CD14-positive monocyte (primary cell): Measurements from ENCODE around the gene CNGA3. TPM values are rescaled to one million over a fixed set of nuclear protein-coding genes. Genes with fewer than 3 reads are reported as not detected.

Source experiments
- DNase-seq, 3 donors: peaks; one replicate each; pipeline ENCODE4 v3.0.0-alpha.2; 2011 to 2022
- H2AFZ ChIP-seq: 2 replicates; pipeline ENCODE4 v1.6.0; 2012; ENCODE audit warnings: mild to moderate bottlenecking, low read depth, low read length, inconsistent platforms; ENCODE audit not compliant: insufficient read depth, poor library complexity, severe bottlenecking
- H3K27ac ChIP-seq, 2 donors: 1 replicate in 1 of 2; 2 replicates in 1 of 2; pipeline ENCODE4 v1.5.1; 2012 to 2013; ENCODE audit warnings: low read length in 2 of 2, control low read depth in 1 of 2, inconsistent platforms in 1 of 2, low read depth in 1 of 2, mild to moderate bottlenecking in 1 of 2
- H3K27me3 ChIP-seq, 2 donors: one replicate each; pipeline versions ENCODE4 v1.6.0 to v1.6.1; 2011 to 2013; ENCODE audit warnings: low read length in 2 of 2; ENCODE audit not compliant: control insufficient read depth in 2 of 2, insufficient read depth in 2 of 2
- H3K36me3 ChIP-seq, 2 donors: replicated peaks in 1 of 2; 1 replicate in 1 of 2; 2 replicates in 1 of 2; pipeline versions ENCODE4 v1.5.1 to v1.6.1; 2012 to 2013; ENCODE audit warnings: low read length in 2 of 2, control low read depth in 1 of 2, inconsistent platforms in 1 of 2, mild to moderate bottlenecking in 1 of 2; ENCODE audit not compliant: insufficient read depth in 2 of 2, control insufficient read depth in 1 of 2
- H3K4me1 ChIP-seq, 2 donors: 1 replicate in 1 of 2; 2 replicates in 1 of 2; pipeline versions ENCODE4 v1.5.1 to v1.6.1; 2012 to 2013; ENCODE audit warnings: low read length in 2 of 2, control low read depth in 1 of 2, inconsistent platforms in 1 of 2, mild to moderate bottlenecking in 1 of 2, moderate library complexity in 1 of 2; ENCODE audit not compliant: insufficient read depth in 2 of 2, control insufficient read depth in 1 of 2
- H3K4me2 ChIP-seq: replicated peaks from 2 replicates; pipeline ENCODE3; 2012; ENCODE audit warnings: low read length, moderate library complexity, mild to moderate bottlenecking; ENCODE audit not compliant: poor library complexity, severe bottlenecking; ENCODE audit errors: extremely low read depth
- H3K4me3 ChIP-seq, 3 experiments: fragments of 200-600 bp in 1 of 3; sonication (generic) in 1 of 3; replicated peaks in 1 of 3; 1 replicate in 2 of 3; 2 replicates in 1 of 3; pipeline ENCODE4 v1.5.1; 2011 to 2013; ENCODE audit warnings: low read length in 3 of 3, mild to moderate bottlenecking in 3 of 3, control low read depth in 2 of 3, low read depth in 2 of 3, inconsistent platforms in 1 of 3, moderate library complexity in 1 of 3
- H3K79me2 ChIP-seq: 2 replicates; pipeline ENCODE4 v1.6.0; 2012; ENCODE audit warnings: mild to moderate bottlenecking, control low read depth, inconsistent platforms, low read length, moderate library complexity; ENCODE audit not compliant: insufficient read depth
- H3K9ac ChIP-seq: 2 replicates; pipeline ENCODE4 v1.6.0; 2017; ENCODE audit warnings: low read length, mild to moderate bottlenecking; ENCODE audit not compliant: insufficient read depth, poor library complexity, severe bottlenecking
- H3K9me3 ChIP-seq, 2 donors: replicated peaks in 1 of 2; 1 replicate in 1 of 2; 2 replicates in 1 of 2; pipeline versions ENCODE4 v1.5.1 to v1.6.1; 2012 to 2013; ENCODE audit warnings: low read length in 2 of 2, control low read depth in 1 of 2; ENCODE audit not compliant: control insufficient read depth in 1 of 2, insufficient read depth in 1 of 2
- H4K20me1 ChIP-seq: 2 replicates; pipeline ENCODE4 v1.6.0; 2012; ENCODE audit warnings: mild to moderate bottlenecking, low read length, control low read depth, moderate library complexity; ENCODE audit not compliant: insufficient read depth
- H3K27ac Mint-ChIP-seq, 7 donors: one replicate each; pipeline ENCODE4 v1.8.0; 2020; ENCODE audit warnings: mild to moderate bottlenecking in 7 of 7, mixed read lengths in 7 of 7, moderate library complexity in 6 of 7, inconsistent platforms in 2 of 7
- H3K27me3 Mint-ChIP-seq, 3 donors: one replicate each; pipeline ENCODE4 v1.8.0; 2021 to 2022; ENCODE audit warnings: low read depth in 3 of 3, mild to moderate bottlenecking in 3 of 3, mixed read lengths in 3 of 3, moderate library complexity in 3 of 3, inconsistent platforms in 1 of 3
- H3K36me3 Mint-ChIP-seq, 2 donors: one replicate each; pipeline ENCODE4 v1.8.0; 2020; ENCODE audit warnings: mixed read lengths in 2 of 2, inconsistent platforms in 1 of 2, mild to moderate bottlenecking in 1 of 2
- H3K4me1 Mint-ChIP-seq: one replicate; pipeline ENCODE4 v1.8.0; 2020; ENCODE audit warnings: mild to moderate bottlenecking, mixed read lengths
- H3K4me3 Mint-ChIP-seq, 2 donors: one replicate each; pipeline ENCODE4 v1.8.0; 2020; ENCODE audit warnings: mild to moderate bottlenecking in 2 of 2, mixed read lengths in 2 of 2, moderate library complexity in 1 of 2
- H3K9me3 Mint-ChIP-seq, 7 donors: one replicate each; pipeline ENCODE4 v1.8.0; 2020 to 2022; ENCODE audit warnings: mixed read lengths in 7 of 7, mild to moderate bottlenecking in 6 of 7, moderate library complexity in 6 of 7, inconsistent platforms in 2 of 7
- CTCF ChIP-seq: fragments of 200-600 bp; IDR thresholded peaks from one replicate; pipeline ENCODE4 v1.8.0; 2022; ENCODE audit warnings: antibody characterized with exemption, mild to moderate bottlenecking
- WGBS: methylation state at CpG from one replicate; pipeline ENCODE4 v1.1.5; 2013; ENCODE audit warnings: missing lambda C conversion rate; ENCODE audit not compliant: insufficient coverage; 5-methylcytosine and 5-hydroxymethylcytosine counted together
- intact Hi-C, 2 donors: fragments of 100-400 bp; cut with micrococcal nuclease; formaldehyde crosslinking; loops; one replicate each; pipeline versions ENCODE4 v1.15.0 to v1.15.1; 2023
- polyA plus RNA-seq, 3 donors: library from polyadenylated mRNA; depleted of rRNA in 1 of 3; unstranded in 2 of 3; stranded (reverse) in 1 of 3; fragments of 300-500 nt in 2 of 3; fragments of >200 nt in 1 of 3; fragmentation: Illumina TruSeq in 2 of 3; gene quantifications; 1 replicate in 2 of 3; 2 replicates in 1 of 3; pipeline ENCODE4 v1.2.3, GENCODE V29; 2012 to 2021

Gene CNGA3
- polyA plus RNA-seq, 3 donors, result not detected

DNA sequence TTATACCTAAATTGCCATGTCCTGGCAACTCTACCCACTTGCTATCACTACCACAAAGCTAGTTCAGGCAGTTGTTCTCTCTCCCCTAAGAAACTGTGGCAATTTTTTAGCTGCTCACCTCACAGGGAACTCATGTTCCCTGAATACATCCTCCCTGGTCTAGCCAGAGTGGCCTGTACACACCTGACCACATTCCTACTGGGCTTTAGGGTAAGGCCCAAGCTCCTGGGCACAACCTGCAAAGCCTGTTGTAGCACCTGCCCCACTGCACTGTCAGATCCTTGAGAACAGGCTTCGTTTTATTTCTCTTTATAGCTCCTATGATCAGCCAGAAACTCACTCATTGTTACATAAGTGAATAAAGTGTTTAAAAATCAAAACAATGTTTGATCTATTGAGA lies 21.5 kb downstream of the CNGA3 start:
- Histone ChIP-seq H2AFZ (no peak overlapping the region), H3K36me3 (no peaks in the 10 kb centered on the region), H3K9ac (no peak overlapping the region), H4K20me1 (no peaks in the 10 kb centered on the region), H3K4me1 (no peaks in the 10 kb centered on the region), H3K4me2 (no peak overlapping the region), H3K9me3 (peaks cover 16 to 22% of the 10 kb centered on the region in 2 donors), H3K4me3 (no peak overlapping the region), H3K27ac (no peak overlapping the region), H3K79me2 (no peaks in the 10 kb centered on the region), H3K27me3 (no peaks in the 10 kb centered on the region)
- Mint-ChIP-seq H3K36me3 (no peaks in the 10 kb centered on the region), H3K27me3 (peaks cover 6 to 22% (median 13%) of the 10 kb centered on the region in 3 donors), H3K4me3 (no peak overlapping the region), H3K27ac (no peak overlapping the region), H3K4me1 (no peaks in the 10 kb centered on the region), H3K9me3 (peaks cover 9 to 25% (median 16%) of the 10 kb centered on the region in 7 donors)
- no peak for DNase-seq
- no CpG with 5 or more reads among the region's 1 CpG for WGBS
- intact Hi-C loops, result no loop called here
- TF ChIP-seq CTCF, result no peak

- Histone ChIP-seq H3K36me3 (no peaks in the 10 kb centered on the region), H3K27me3 (no peaks in the 10 kb centered on the region), H3K4me2 (no peak overlapping the region), H3K79me2 (no peaks in the 10 kb centered on the region), H3K9me3 (peaks cover 16 to 22% of the 10 kb centered on the region in 2 donors), H3K4me3 (no peak overlapping the region), H3K9ac (no peak overlapping the region), H4K20me1 (no peaks in the 10 kb centered on the region), H2AFZ (no peak overlapping the region), H3K4me1 (no peaks in the 10 kb centered on the region), H3K27ac (no peak overlapping the region)
- DNase-seq, result no peak
- peaks cover 9 to 25% (median 16%) of the 10 kb centered on the region in 7 donors for H3K9me3 Mint-ChIP-seq
- no peaks in the 10 kb centered on the region for H3K36me3 Mint-ChIP-seq
- no peaks in the 10 kb centered on the region for H3K4me1 Mint-ChIP-seq
- H3K4me3 Mint-ChIP-seq, result no peak overlapping the region
- intact Hi-C loops, result no loop called here
- 80% methylated on average over 1 of the region's 9 CpGs for WGBS
- no peak overlapping the region for H3K27ac Mint-ChIP-seq
- TF ChIP-seq CTCF, result no peak
- H3K27me3 Mint-ChIP-seq, result peaks cover 8 to 26% (median 21%) of the 10 kb centered on the region in 3 donors
Measured at GRCh38 chr2:98369710-98370239, 23.5 kb downstream of the CNGA3 start.
